ENCODE results near the gene SGSM1.

DNA sequence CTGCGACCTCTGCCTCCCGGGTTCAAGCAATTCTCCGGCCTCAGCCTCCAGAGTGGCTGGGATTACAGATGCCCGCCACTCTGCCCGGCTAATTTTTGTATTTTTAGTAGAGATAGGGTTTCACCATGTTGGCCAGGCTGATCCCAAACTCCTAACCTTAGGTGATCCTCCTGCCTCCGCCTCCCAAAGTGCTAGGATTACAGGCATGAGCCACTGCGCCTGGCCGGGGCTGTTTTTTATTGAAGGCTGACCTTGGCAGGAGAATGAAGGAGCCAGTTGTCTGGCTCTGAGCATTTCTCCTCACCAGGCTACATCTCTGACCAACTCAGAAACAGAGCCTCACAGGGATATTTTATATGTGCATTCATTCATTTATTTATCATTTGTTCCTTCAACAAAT lies 148.8 kb downstream of the SGSM1 start:
- TF ChIP-seq, protein P1, sequence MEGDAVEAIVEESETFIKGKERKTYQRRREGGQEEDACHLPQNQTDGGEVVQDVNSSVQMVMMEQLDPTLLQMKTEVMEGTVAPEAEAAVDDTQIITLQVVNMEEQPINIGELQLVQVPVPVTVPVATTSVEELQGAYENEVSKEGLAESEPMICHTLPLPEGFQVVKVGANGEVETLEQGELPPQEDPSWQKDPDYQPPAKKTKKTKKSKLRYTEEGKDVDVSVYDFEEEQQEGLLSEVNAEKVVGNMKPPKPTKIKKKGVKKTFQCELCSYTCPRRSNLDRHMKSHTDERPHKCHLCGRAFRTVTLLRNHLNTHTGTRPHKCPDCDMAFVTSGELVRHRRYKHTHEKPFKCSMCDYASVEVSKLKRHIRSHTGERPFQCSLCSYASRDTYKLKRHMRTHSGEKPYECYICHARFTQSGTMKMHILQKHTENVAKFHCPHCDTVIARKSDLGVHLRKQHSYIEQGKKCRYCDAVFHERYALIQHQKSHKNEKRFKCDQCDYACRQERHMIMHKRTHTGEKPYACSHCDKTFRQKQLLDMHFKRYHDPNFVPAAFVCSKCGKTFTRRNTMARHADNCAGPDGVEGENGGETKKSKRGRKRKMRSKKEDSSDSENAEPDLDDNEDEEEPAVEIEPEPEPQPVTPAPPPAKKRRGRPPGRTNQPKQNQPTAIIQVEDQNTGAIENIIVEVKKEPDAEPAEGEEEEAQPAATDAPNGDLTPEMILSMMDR (IDR thresholded peaks at IDR 0.05), result no peak
- no peak for TF ChIP-seq POLR2A (IDR thresholded peaks at IDR 0.05)
